SU-DHL-6 (cell line): Measurements from ENCODE around the gene PLAU.

Source experiments
- EZH2phosphoT487 ChIP-seq: fragments of 200-600 bp; sonication (generic), shearing (Covaris generic); conservative IDR thresholded peaks from 2 replicates; pipeline ENCODE4 v1.6.1; 2018; ENCODE audit warnings: mild to moderate bottlenecking, antibody characterized with exemption, low read length, moderate library complexity, mixed read lengths
- TF ChIP-seq, protein P1 (sequence below): fragments of 200-600 bp; sonication (generic); IDR thresholded peaks from one replicate; pipeline ENCODE4 v1.5.1; 2017; ENCODE audit warnings: antibody characterized with exemption, mild to moderate bottlenecking, low read length, moderate library complexity; ENCODE audit not compliant: insufficient read depth, poor library complexity, severe bottlenecking

- TF ChIP-seq, protein P1, sequence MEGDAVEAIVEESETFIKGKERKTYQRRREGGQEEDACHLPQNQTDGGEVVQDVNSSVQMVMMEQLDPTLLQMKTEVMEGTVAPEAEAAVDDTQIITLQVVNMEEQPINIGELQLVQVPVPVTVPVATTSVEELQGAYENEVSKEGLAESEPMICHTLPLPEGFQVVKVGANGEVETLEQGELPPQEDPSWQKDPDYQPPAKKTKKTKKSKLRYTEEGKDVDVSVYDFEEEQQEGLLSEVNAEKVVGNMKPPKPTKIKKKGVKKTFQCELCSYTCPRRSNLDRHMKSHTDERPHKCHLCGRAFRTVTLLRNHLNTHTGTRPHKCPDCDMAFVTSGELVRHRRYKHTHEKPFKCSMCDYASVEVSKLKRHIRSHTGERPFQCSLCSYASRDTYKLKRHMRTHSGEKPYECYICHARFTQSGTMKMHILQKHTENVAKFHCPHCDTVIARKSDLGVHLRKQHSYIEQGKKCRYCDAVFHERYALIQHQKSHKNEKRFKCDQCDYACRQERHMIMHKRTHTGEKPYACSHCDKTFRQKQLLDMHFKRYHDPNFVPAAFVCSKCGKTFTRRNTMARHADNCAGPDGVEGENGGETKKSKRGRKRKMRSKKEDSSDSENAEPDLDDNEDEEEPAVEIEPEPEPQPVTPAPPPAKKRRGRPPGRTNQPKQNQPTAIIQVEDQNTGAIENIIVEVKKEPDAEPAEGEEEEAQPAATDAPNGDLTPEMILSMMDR, result no peak
- no peak for TF ChIP-seq EZH2phosphoT487
Observed at GRCh38 chr10:73897693-73898092, 13.2 kb upstream of the PLAU start.
